H9 (cell line): ENCODE measurements around the gene ZIM2. TPM values are rescaled to one million over a fixed set of nuclear protein-coding genes. Genes with fewer than 3 reads are reported as not detected.

Experiments
- DNase-seq: peaks from one replicate; pipeline ENCODE4 v3.0.0-alpha.2; 2017
- H2AFZ ChIP-seq: one replicate; pipeline ENCODE4 v1.6.1; 2013; ENCODE audit warnings: mild to moderate bottlenecking, low read length, control low read depth, moderate library complexity
- H2AK5ac ChIP-seq: 2 replicates; pipeline ENCODE4 v1.6.1; 2013; ENCODE audit warnings: low read length, control low read depth, mixed read lengths; ENCODE audit not compliant: insufficient read length
- H2BK120ac ChIP-seq: one replicate; pipeline ENCODE4 v1.6.1; 2013; ENCODE audit warnings: low read depth, mild to moderate bottlenecking, low read length, control low read depth, inconsistent platforms; ENCODE audit not compliant: poor library complexity, severe bottlenecking
- H2BK12ac ChIP-seq: 2 replicates; pipeline ENCODE4 v1.6.1; 2013; ENCODE audit warnings: low read length, control low read depth, mixed read lengths, low read depth; ENCODE audit not compliant: insufficient read length
- H2BK15ac ChIP-seq: 2 replicates; pipeline ENCODE4 v1.6.1; 2013; ENCODE audit warnings: low read depth, low read length, control low read depth
- H2BK20ac ChIP-seq: one replicate; pipeline ENCODE4 v1.6.1; 2013; ENCODE audit warnings: low read depth, mild to moderate bottlenecking, low read length, control low read depth, inconsistent platforms; ENCODE audit not compliant: poor library complexity, severe bottlenecking
- H2BK5ac ChIP-seq: 2 replicates; pipeline ENCODE4 v1.6.1; 2013; ENCODE audit warnings: low read length, control low read depth, mixed read lengths; ENCODE audit not compliant: insufficient read length
- H3K14ac ChIP-seq: 2 replicates; pipeline ENCODE4 v1.6.1; 2013; ENCODE audit warnings: low read length, control low read depth; ENCODE audit not compliant: insufficient read depth
- H3K18ac ChIP-seq: 2 replicates; pipeline ENCODE4 v1.6.1; 2013; ENCODE audit warnings: low read depth, mild to moderate bottlenecking, mixed read lengths, low read length, control low read depth; ENCODE audit not compliant: insufficient read length
- H3K23ac ChIP-seq: 2 replicates; pipeline ENCODE4 v1.6.1; 2013; ENCODE audit warnings: low read length, control low read depth, mixed read lengths, low read depth; ENCODE audit not compliant: insufficient read length
- H3K23me2 ChIP-seq: 2 replicates; pipeline ENCODE4 v1.6.1; 2013; ENCODE audit warnings: low read depth, mild to moderate bottlenecking, mixed read lengths, low read length, control low read depth; ENCODE audit not compliant: insufficient read length, poor library complexity, severe bottlenecking
- H3K27ac ChIP-seq: 2 replicates; pipeline ENCODE4 v1.5.1; 2013; ENCODE audit warnings: low read length, control low read depth, mixed read lengths, low read depth; ENCODE audit not compliant: insufficient read length
- H3K27me3 ChIP-seq: 2 replicates; pipeline ENCODE4 v1.6.1; 2013; ENCODE audit warnings: low read length, control low read depth, inconsistent platforms; ENCODE audit not compliant: insufficient read depth
- H3K4ac ChIP-seq: 2 replicates; pipeline ENCODE4 v1.6.1; 2013; ENCODE audit warnings: low read depth, mild to moderate bottlenecking, control low read depth, inconsistent platforms, low read length, moderate library complexity
- H3K4me1 ChIP-seq: 2 replicates; pipeline ENCODE4 v1.6.1; 2013; ENCODE audit warnings: low read length, control low read depth, inconsistent platforms; ENCODE audit not compliant: insufficient read depth
- H3K4me2 ChIP-seq: 2 replicates; pipeline ENCODE4 v1.6.1; 2013; ENCODE audit warnings: low read length, control low read depth, mixed read lengths; ENCODE audit not compliant: insufficient read length, insufficient read depth
- H3K56ac ChIP-seq: 2 replicates; pipeline ENCODE4 v1.6.1; 2013; ENCODE audit warnings: low read depth, mild to moderate bottlenecking, mixed read lengths, low read length, control low read depth; ENCODE audit not compliant: insufficient read length
- H3K79me1 ChIP-seq: 2 replicates; pipeline ENCODE4 v1.6.1; 2013; ENCODE audit warnings: low read depth, mild to moderate bottlenecking, moderate library complexity, low read length, control low read depth, inconsistent platforms; ENCODE audit not compliant: insufficient read depth, poor library complexity, severe bottlenecking
- H3K79me2 ChIP-seq: 2 replicates; pipeline ENCODE4 v1.6.1; 2013; ENCODE audit warnings: low read length, control low read depth, inconsistent platforms; ENCODE audit not compliant: insufficient read depth
- H3K9ac ChIP-seq: 2 replicates; pipeline ENCODE4 v1.6.1; 2013; ENCODE audit warnings: low read length, control low read depth, mixed read lengths; ENCODE audit not compliant: insufficient read length; ENCODE audit errors: extremely low read depth
- H3K9me3 ChIP-seq: one replicate; pipeline ENCODE4 v1.6.1; 2013; ENCODE audit warnings: low read depth, low read length, inconsistent platforms; ENCODE audit not compliant: control insufficient read depth
- H3T11ph ChIP-seq: one replicate; pipeline ENCODE4 v1.6.1; 2013; ENCODE audit warnings: mild to moderate bottlenecking, low read length, control low read depth, inconsistent platforms
- H4K20me1 ChIP-seq: one replicate; pipeline ENCODE4 v1.6.1; 2013; ENCODE audit not compliant: control insufficient read depth, insufficient read length, insufficient read depth
- H4K5ac ChIP-seq: 2 replicates; pipeline ENCODE4 v1.6.1; 2013; ENCODE audit warnings: low read depth, mild to moderate bottlenecking, mixed read lengths, low read length, control low read depth; ENCODE audit not compliant: insufficient read length
- H4K8ac ChIP-seq: replicated peaks from 2 replicates; pipeline ENCODE4 v1.6.1; 2013; ENCODE audit warnings: low read length, control low read depth, mixed read lengths, low read depth; ENCODE audit not compliant: insufficient read length
- H4K91ac ChIP-seq: 2 replicates; pipeline ENCODE4 v1.6.1; 2013; ENCODE audit warnings: low read depth, mild to moderate bottlenecking, moderate library complexity, mixed read lengths, low read length, control low read depth; ENCODE audit not compliant: insufficient read length
- H3K27ac Mint-ChIP-seq, 3 experiments: 2 replicates in 2 of 3; 3 replicates in 1 of 3; pipeline ENCODE4 v1.8.0; 2020 to 2021; ENCODE audit warnings: mixed read lengths in 3 of 3, mild to moderate bottlenecking in 1 of 3, moderate library complexity in 1 of 3
- H3K27me3 Mint-ChIP-seq: 2 replicates; pipeline ENCODE4 v1.8.0; 2021; ENCODE audit warnings: low read depth, mild to moderate bottlenecking, moderate library complexity, mixed read lengths
- H3K36me3 Mint-ChIP-seq, 3 experiments: 2 replicates in 2 of 3; 3 replicates in 1 of 3; pipeline ENCODE4 v1.8.0; 2020 to 2021; ENCODE audit warnings: low read depth in 3 of 3, mixed read lengths in 3 of 3; ENCODE audit not compliant: insufficient read depth in 1 of 3
- H3K4me1 Mint-ChIP-seq, 2 experiments: 2 replicates each; pipeline ENCODE4 v1.8.0; 2020; ENCODE audit warnings: mixed read lengths in 2 of 2
- H3K4me3 Mint-ChIP-seq, 2 experiments: 2 replicates in 1 of 2; 3 replicates in 1 of 2; pipeline ENCODE4 v1.8.0; 2020 to 2021; ENCODE audit warnings: mild to moderate bottlenecking in 2 of 2, mixed read lengths in 2 of 2, moderate library complexity in 1 of 2
- H3K9me3 Mint-ChIP-seq, 2 experiments: 2 replicates in 1 of 2; 3 replicates in 1 of 2; pipeline ENCODE4 v1.8.0; 2020; ENCODE audit warnings: mild to moderate bottlenecking in 2 of 2, mixed read lengths in 2 of 2, moderate library complexity in 1 of 2
- CTCF ChIP-seq: fragments of 200-600 bp; sonication (generic); conservative IDR thresholded peaks from 3 replicates; pipeline ENCODE4 v1.8.0; 2021; ENCODE audit warnings: antibody characterized with exemption, mild to moderate bottlenecking
- WGBS: extraction: QIAGEN DNeasy Blood & Tissue Kit; methylation state at CpG from one replicate; pipeline ENCODE4 v1.1.7; 2013; ENCODE audit warnings: missing lambda C conversion rate, low lambda C conversion rate, mixed read lengths; ENCODE audit not compliant: insufficient read length; ENCODE audit errors: extremely low coverage; 5-methylcytosine and 5-hydroxymethylcytosine counted together
- total RNA-seq: library from RNA; stranded (reverse); gene quantifications from 2 replicates; pipeline ENCODE4 v1.2.1, GENCODE V29; 2021

ZIM2 gene
- total RNA-seq, 1 experiment from 2014 or later = not detected

- no peak overlapping the region for H3K14ac ChIP-seq
- H3K27ac Mint-ChIP-seq = no peak overlapping the region
- H2BK5ac ChIP-seq = no peak overlapping the region
- H3K4me1 ChIP-seq = no peaks in the 10 kb centered on the region
- no peak overlapping the region for H3K27ac ChIP-seq
- DNase-seq = no peak
- H2BK20ac ChIP-seq = no peak overlapping the region
- peak overlapping the region; percentile 46 for H3K4me2 ChIP-seq
- H3K18ac ChIP-seq = no peak overlapping the region
- H3K36me3 Mint-ChIP-seq = peaks cover 22 to 42% (median 37%) of the 10 kb centered on the region in 3 experiments
- WGBS = no CpG with 5 or more reads among the region's 44 CpGs
- no peak overlapping the region for H2AK5ac ChIP-seq
- H3K79me1 ChIP-seq = no peaks in the 10 kb centered on the region
- H2AFZ ChIP-seq = no peak overlapping the region
- no peak overlapping the region for H4K91ac ChIP-seq
- H3K9me3 Mint-ChIP-seq = peaks cover 77 to 78% of the 10 kb centered on the region in 2 experiments
- H3K23ac ChIP-seq = no peak overlapping the region
- no peak overlapping the region for H4K5ac ChIP-seq
- no peak overlapping the region for H3K56ac ChIP-seq
- no peaks in the 10 kb centered on the region for H3K23me2 ChIP-seq
- no peak overlapping the region for H3K4ac ChIP-seq
- H4K20me1 ChIP-seq = no peaks in the 10 kb centered on the region
- TF ChIP-seq CTCF = no peak
- no peaks in the 10 kb centered on the region for H3K4me1 Mint-ChIP-seq
- H2BK12ac ChIP-seq = no peak overlapping the region
- H3K9me3 ChIP-seq = peaks cover 84% of the 10 kb centered on the region
- no peaks in the 10 kb centered on the region for H3K79me2 ChIP-seq
- no peak overlapping the region for H2BK15ac ChIP-seq
- H3K27me3 ChIP-seq = no peaks in the 10 kb centered on the region
- no peak overlapping the region for H4K8ac ChIP-seq
- H2BK120ac ChIP-seq = no peak overlapping the region
- H3K9ac ChIP-seq = no peak overlapping the region
- H3K4me3 Mint-ChIP-seq = no peak overlapping the region
- H3K27me3 Mint-ChIP-seq = peaks cover 7% of the 10 kb centered on the region
- no peak overlapping the region for H3T11ph ChIP-seq
These were observed 2.3 kb downstream of the ZIM2 start for GRCh38 chr19:56838024-56838908.
